ENCODE data around the gene PSMG4.

Gene PSMG4

DNA sequence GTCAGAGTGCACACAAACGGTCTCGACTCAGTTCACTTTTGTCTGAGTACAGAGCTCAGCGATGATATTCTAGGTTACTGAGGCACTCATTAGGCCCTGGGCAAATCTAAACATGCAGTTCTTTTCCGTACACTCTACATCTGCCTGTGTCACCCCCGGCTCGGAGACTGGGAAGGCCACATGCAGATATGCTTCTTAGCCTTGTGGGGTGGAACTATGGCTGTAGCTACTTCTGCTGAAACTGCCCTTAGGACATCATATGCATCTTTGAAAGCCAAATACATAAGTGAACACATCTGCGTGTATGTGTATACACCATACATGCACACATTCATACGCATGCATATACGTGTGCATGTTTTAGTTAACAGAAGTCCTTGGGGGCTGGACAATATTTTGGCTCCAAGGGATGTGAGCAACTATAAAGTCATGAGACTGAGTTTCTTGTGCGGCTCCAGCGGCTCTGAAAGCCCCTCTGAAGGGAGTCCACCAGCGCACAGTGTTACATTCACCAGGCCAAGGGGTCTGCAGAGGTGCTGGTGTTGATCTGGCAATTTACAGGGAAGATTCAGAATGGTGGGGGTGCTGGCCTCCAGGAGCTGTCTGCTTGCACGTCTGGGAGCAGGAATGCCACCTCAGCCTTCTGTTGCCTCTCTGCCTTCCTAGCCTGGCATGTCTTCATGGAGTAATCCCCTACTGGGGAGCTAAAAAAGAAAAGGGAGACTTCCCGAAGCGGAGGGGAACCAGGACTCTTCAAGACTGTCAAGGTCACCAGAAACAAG, 31.6 kb downstream of the PSMG4 start:
- DNase-seq (ENCODE audit: low read depth in 3 of 3): no peak

- DNase-seq (ENCODE audit: low read depth in 3 of 3): no peak
Observed at GRCh38 chr6:3290931-3291211, 32.1 kb downstream of the PSMG4 start.

DNA sequence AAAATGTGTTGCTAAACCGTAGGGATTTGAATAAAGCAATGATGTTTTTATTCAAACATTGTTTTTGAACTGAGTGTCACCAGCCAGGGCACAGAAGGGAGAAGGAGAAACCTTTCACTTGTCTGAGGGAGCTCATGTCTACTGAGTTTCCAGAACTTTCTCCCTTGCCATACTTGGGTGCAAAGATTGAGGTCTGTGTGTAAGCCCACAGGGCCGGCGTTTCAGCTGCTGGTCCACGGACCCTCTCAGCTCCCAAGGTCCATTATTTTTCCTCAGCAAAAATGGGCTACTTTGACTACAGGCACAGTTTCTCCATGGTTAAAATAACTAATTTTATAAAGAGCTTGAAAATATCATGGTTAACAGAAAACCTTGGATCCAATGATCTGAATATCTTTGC, 32.6 kb downstream of the PSMG4 start:
- DNase-seq (ENCODE audit: low read depth in 3 of 3): no peak

DNA sequence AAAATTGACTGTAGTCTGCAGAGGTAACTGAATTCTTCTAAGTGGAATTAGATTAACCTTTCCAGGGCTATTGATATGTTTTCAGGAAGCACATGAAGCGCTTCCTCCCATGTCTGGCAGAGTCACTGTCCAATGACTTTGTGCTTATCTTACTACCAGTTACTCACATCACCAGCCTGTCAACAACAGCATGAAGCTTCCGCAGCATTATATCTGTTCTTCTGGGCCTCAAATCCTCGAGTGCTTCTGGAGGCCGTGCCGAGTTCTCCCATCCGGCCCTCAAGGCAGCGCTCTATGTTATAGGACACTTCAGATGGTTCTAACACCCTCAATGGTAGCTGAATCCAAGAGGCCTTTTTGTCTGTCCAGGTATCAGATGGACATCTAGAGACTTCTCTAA, 33.2 kb downstream of the PSMG4 start:
- DNase-seq (ENCODE audit: low read depth in 3 of 3): no peak

DNA sequence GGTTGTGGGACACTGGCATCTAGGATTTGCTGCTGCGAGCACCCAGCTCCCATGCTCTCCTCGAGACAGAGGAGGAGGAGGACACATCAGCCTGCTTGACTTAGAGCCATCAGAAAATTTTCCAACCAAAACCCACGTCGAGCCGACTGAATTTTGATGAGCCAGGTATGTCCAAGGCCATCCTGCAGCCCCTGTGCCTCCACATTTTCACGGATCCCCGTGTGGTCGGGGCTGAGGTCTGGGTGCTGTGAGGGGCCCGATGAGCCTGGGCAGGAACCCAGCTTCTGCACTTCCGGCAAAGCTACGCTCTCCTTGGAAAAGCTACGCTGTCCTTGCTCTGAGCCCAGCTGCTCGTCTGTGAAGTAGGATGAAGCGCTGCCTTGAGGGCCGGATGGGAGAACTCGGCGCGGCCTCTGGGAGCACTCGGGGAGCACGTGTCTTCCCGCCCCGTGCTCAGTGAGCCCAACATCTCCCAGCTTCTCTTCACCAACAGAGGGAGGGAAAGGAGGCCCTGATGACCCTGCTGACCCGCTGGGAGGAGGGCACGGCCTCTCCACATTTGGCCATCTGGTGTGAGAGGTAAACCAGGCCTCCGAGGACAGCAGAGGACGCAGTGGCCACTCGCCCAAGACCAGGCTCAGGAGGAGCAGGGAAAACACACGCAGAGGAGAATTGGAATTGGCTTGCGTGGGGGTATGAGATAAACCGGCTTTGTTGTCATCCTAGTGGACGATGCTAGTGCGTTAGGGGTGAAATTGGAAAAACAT, 33.9 kb downstream of the PSMG4 start:
- DNase-seq (ENCODE audit: low read depth in 3 of 3): no peak

GRCh38 chr6:3293271-3294155, 34.8 kb downstream of the PSMG4 start:
- no peak for DNase-seq (ENCODE audit: low read depth in 3 of 3)

- DNase-seq (ENCODE audit: low read depth in 3 of 3): no peak
Observed at GRCh38 chr6:3294396-3294795, 35.6 kb downstream of the PSMG4 start.

DNA sequence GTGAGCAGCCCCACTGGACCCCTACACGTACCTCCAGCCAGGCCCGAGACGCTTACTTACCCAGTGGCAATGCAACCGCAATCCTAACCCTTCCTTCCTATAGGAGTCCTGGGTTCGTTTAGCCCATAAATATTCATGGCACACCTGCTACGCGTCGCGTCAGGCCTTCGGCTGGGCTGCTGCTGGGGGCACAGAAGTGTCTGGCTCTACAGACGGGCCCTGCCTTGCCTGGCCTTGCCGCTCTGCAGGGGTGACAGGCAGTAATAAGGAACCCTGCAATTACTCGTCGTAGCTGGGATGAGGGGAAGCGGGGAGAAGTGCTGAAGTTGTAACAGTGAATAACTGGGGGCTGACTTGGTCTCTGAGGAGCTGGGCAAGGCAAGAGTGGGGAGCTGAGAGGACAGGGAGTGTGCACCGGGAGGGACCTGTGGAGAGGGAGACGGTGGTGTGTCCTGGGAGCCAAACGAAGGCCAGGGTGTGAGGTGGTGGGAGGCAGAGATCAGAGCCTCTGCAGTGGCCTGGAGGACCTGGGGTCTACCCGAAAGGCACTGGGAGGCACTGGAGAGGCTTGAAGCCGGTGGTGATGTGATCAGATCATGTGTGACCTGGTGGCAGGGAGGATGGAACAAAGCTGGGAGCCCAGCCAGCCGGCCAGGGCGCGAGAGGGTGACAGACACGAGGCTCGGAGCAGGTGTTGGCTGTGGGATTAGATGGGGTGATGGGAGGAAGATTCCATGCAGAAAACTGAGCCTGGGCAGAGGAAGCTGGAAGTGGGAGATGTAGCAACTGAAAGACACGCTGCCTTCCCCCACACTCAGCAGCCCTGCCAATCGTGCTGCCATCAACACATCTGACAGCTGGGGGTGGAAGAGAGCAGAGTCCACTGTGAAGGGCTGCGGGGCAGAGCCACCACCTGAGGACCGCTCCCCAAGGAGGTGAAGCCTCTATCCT, 36.4 kb downstream of the PSMG4 start:
- no peak for DNase-seq (ENCODE audit: low read depth in 3 of 3)

DNA sequence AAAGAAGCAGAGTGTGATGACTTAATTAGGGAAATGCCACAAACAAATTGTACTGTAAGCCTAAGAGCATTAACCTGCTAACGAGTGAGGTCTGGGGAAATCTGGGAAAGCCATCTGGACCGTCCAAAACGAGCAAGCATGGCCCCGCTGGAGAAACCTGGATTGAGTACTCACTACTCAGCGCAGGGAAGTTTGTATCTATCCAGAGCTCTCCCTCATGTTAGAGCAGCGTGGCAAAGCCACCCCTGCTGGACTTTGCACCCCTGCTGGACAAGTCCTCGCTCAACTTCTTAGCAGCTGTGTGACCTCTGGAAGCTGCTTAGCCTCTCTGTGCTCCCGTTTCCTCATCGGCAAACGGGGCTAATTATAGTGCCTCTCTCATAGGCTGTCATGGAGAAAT, 37.3 kb downstream of the PSMG4 start:
- no peak for DNase-seq (ENCODE audit: low read depth in 3 of 3)

DNA sequence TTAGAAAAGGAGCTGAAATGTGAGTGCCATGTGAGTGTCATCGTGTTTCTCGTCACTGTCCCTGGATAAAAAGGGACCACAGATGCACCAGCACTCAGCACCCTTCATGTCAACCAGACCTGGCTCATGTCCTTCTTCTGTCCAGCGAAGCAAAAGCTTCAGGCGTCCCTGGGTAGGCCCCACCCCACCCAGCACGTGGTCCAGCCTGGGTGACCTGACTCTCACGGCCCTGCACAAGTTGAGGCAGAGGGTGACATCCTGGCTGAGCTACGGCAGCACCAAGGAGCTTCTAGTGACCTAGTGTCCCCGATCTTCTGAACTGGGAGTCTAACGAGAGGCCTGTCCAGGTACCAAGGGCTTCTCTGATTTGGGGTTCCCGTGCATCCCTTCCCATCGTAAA, 37.8 kb downstream of the PSMG4 start:
- DNase-seq (ENCODE audit: low read depth in 3 of 3): no peak

GRCh38 chr6:3297006-3297405, 38.3 kb downstream of the PSMG4 start:
- DNase-seq (ENCODE audit: low read depth in 3 of 3): no peak

- no peak for DNase-seq (ENCODE audit: low read depth in 3 of 3)
Observed at GRCh38 chr6:3297909-3298308, 39.2 kb downstream of the PSMG4 start.

DNA sequence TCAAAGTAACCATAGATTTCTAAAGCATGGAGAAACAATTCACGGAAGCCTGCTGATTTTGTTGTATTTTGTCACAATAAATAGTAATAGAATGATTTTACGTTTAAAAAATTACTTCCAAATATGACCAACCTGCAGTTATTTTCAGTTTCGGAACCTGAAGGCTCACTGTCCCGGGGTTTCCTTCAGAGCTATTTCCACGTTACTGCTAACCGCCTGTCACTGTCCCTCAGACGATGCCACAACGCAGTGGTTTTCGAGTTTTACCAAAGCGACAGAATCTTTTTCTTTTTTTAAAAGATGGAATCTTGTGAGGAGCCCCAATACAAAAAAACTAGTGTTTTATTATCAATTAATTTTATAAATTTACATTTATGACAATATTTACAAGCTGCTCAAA, 40.5 kb downstream of the PSMG4 start:
- DNase-seq (ENCODE audit: low read depth in 3 of 3): no peak

- no peak for DNase-seq (ENCODE audit: low read depth in 3 of 3)
Observed at GRCh38 chr6:3301506-3301905, 42.8 kb downstream of the PSMG4 start.

- no peak for DNase-seq (ENCODE audit: low read depth in 3 of 3)
Observed at GRCh38 chr6:3303795-3304411, 45.2 kb downstream of the PSMG4 start.

GRCh38 chr6:3304500-3305215, 45.9 kb downstream of the PSMG4 start:
- DNase-seq (ENCODE audit: low read depth in 3 of 3): no peak

DNA sequence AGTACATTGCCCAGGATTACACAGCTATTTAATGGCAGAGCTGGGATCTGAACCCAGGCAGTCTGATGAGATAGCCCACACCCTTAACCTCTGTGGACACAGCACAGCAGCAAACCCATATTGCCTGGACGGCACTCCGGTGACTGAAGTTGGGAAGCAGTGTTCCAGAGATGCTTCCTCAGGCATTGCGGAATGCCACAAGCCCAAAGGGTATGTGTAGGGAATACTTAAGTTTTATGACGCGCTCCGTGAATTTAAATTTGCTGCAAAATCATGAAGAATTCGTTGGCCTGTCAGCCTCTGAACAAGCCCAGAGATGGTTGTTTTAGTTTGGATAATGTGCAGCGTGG, 46.4 kb downstream of the PSMG4 start:
- no peak for DNase-seq (ENCODE audit: low read depth in 3 of 3)

GRCh38 chr6:3305831-3306230, 47.1 kb downstream of the PSMG4 start:
- no peak for DNase-seq (ENCODE audit: low read depth in 3 of 3)

GRCh38 chr6:3306848-3307247, 48.1 kb downstream of the PSMG4 start:
- DNase-seq (ENCODE audit: low read depth in 3 of 3): no peak

GRCh38 chr6:3307436-3307835, 48.7 kb downstream of the PSMG4 start:
- DNase-seq (ENCODE audit: low read depth in 3 of 3): no peak

All from stimulated activated CD4-positive, alpha-beta T cell treated with anti-CD3 and anti-CD28 coated beads, TNF-alpha, amount 100 ng/mL, for 48 hours (primary cell).